ENCODE results near the gene COL27A1. TPM values are rescaled to one million over a fixed set of nuclear protein-coding genes. Genes with fewer than 3 reads are reported as not detected.

The COL27A1 gene
- total and polyA plus RNA-seq, 2 experiments from 2014 or later, result 44.6 to 47.0 TPM

GRCh38 chr9:114185570-114186490 is 30.5 kb downstream of the COL27A1 start:
- no peak overlapping the region for H3K4me2 ChIP-seq
- H3K79me2 ChIP-seq, result no peaks in the 10 kb centered on the region
- H3K36me3 ChIP-seq (replicated peaks; ENCODE audit: insufficient read depth, low read depth), result no peaks in the 10 kb centered on the region
- TF ChIP-seq CTCF (IDR thresholded peaks at IDR 0.05; ENCODE audit: poor library complexity) (no peak), EZH2phosphoT487 (IDR thresholded peaks at IDR 0.05; ENCODE audit: low read depth, severe bottlenecking, unreplicated experiment) (no peak), EZH2 (IDR thresholded peaks at IDR 0.05; ENCODE audit: borderline replicate concordance) (no peak)
- H3K9me2 ChIP-seq (replicated peaks; ENCODE audit: insufficient read depth), result no peaks in the 10 kb centered on the region
- H4K20me1 ChIP-seq (ENCODE audit: insufficient read depth, poor library complexity, severe bottlenecking), result no peaks in the 10 kb centered on the region
- H3K4me3 ChIP-seq, result no peak overlapping the region
- no peaks in the 10 kb centered on the region for H3K9me3 ChIP-seq (ENCODE audit: low read depth)
- DNase-seq (ENCODE audit: low spot score), result no peak
- H3K27ac ChIP-seq, result no peak overlapping the region
- no peaks in the 10 kb centered on the region for H3K27me3 ChIP-seq
- 94% methylated on average over 11 of the region's 11 CpGs for WGBS (ENCODE audit: low lambda C conversion rate, missing lambda C conversion rate)
- no peak overlapping the region for H2AFZ ChIP-seq
- H3K4me1 ChIP-seq (ENCODE audit: insufficient read depth), result peaks cover 10% of the 10 kb centered on the region

GRCh38 chr9:114186605-114187289 is 31.4 kb downstream of the COL27A1 start:
- Histone ChIP-seq H3K4me3 (no peak overlapping the region), H3K9me2 (replicated peaks; ENCODE audit: insufficient read depth) (no peaks in the 10 kb centered on the region), H3K27me3 (no peaks in the 10 kb centered on the region), H4K20me1 (ENCODE audit: insufficient read depth, poor library complexity, severe bottlenecking) (no peaks in the 10 kb centered on the region), H3K9me3 (ENCODE audit: low read depth) (no peaks in the 10 kb centered on the region), H3K27ac (no peak overlapping the region), H3K4me1 (ENCODE audit: insufficient read depth) (peaks cover 1% of the 10 kb centered on the region), H3K4me2 (no peak overlapping the region), H2AFZ (no peak overlapping the region), H3K36me3 (replicated peaks; ENCODE audit: insufficient read depth, low read depth) (no peaks in the 10 kb centered on the region), H3K79me2 (no peaks in the 10 kb centered on the region)
- DNase-seq (ENCODE audit: low spot score), result no peak
- 86% methylated on average over 5 of the region's 5 CpGs for WGBS (ENCODE audit: low lambda C conversion rate, missing lambda C conversion rate)
- TF ChIP-seq EZH2 (IDR thresholded peaks at IDR 0.05; ENCODE audit: borderline replicate concordance) (no peak), EZH2phosphoT487 (IDR thresholded peaks at IDR 0.05; ENCODE audit: low read depth, severe bottlenecking, unreplicated experiment) (no peak), CTCF (IDR thresholded peaks at IDR 0.05; ENCODE audit: poor library complexity) (no peak)

- TF ChIP-seq EZH2phosphoT487 (IDR thresholded peaks at IDR 0.05; ENCODE audit: low read depth, severe bottlenecking, unreplicated experiment) (no peak), CTCF (IDR thresholded peaks at IDR 0.05; ENCODE audit: poor library complexity) (no peak), EZH2 (IDR thresholded peaks at IDR 0.05; ENCODE audit: borderline replicate concordance) (no peak)
- no peak overlapping the region for H3K4me2 ChIP-seq
- H3K9me3 ChIP-seq (ENCODE audit: low read depth), result no peaks in the 10 kb centered on the region
- H2AFZ ChIP-seq, result no peak overlapping the region
- H3K79me2 ChIP-seq, result no peaks in the 10 kb centered on the region
- no peaks in the 10 kb centered on the region for H3K27me3 ChIP-seq
- no peaks in the 10 kb centered on the region for H3K36me3 ChIP-seq (replicated peaks; ENCODE audit: insufficient read depth, low read depth)
- H3K27ac ChIP-seq, result no peak overlapping the region
- H3K4me3 ChIP-seq, result no peak overlapping the region
- H3K9me2 ChIP-seq (replicated peaks; ENCODE audit: insufficient read depth), result no peaks in the 10 kb centered on the region
- H3K4me1 ChIP-seq (ENCODE audit: insufficient read depth), result no peaks in the 10 kb centered on the region
- H4K20me1 ChIP-seq (ENCODE audit: insufficient read depth, poor library complexity, severe bottlenecking), result no peaks in the 10 kb centered on the region
- WGBS (ENCODE audit: low lambda C conversion rate, missing lambda C conversion rate), result 83% methylated on average over 3 of the region's 3 CpGs
- DNase-seq (ENCODE audit: low spot score), result no peak
Measured at GRCh38 chr9:114187827-114188226, 32.5 kb downstream of the COL27A1 start.
